BLaER1 (cell line): ENCODE data around the gene AFF1.

Experiments
- H3K27ac ChIP-seq: shearing (Covaris generic); formaldehyde crosslinking; 2 replicates; pipeline ENCODE4 v1.8.1; 2022
- H3K27me3 ChIP-seq: shearing (Covaris generic); formaldehyde crosslinking; 2 replicates; pipeline ENCODE4 v1.8.1; 2022
- H3K36me3 ChIP-seq: shearing (Covaris generic); formaldehyde crosslinking; 2 replicates; pipeline ENCODE4 v1.8.1; 2022
- H3K4me1 ChIP-seq: shearing (Covaris generic); formaldehyde crosslinking; 2 replicates; pipeline ENCODE4 v1.8.1; 2022
- H3K4me2 ChIP-seq: shearing (Covaris generic); formaldehyde crosslinking; 2 replicates; pipeline ENCODE4 v1.8.1; 2022
- H3K4me3 ChIP-seq: shearing (Covaris generic); formaldehyde crosslinking; 2 replicates; pipeline ENCODE4 v1.8.1; 2022
- H3K9ac ChIP-seq: shearing (Covaris generic); formaldehyde crosslinking; 2 replicates; pipeline ENCODE4 v1.8.1; 2022
- H3K9me3 ChIP-seq: shearing (Covaris generic); formaldehyde crosslinking; 2 replicates; pipeline ENCODE4 v1.8.1; 2022
- H4K20me1 ChIP-seq: shearing (Covaris generic); formaldehyde crosslinking; 2 replicates; pipeline ENCODE4 v1.8.1; 2022
- Cebpa-rat ChIP-seq: shearing (Covaris generic); IDR thresholded peaks from 2 replicates; pipeline ENCODE4 v1.8.1; 2022

AFF1 gene

DNA sequence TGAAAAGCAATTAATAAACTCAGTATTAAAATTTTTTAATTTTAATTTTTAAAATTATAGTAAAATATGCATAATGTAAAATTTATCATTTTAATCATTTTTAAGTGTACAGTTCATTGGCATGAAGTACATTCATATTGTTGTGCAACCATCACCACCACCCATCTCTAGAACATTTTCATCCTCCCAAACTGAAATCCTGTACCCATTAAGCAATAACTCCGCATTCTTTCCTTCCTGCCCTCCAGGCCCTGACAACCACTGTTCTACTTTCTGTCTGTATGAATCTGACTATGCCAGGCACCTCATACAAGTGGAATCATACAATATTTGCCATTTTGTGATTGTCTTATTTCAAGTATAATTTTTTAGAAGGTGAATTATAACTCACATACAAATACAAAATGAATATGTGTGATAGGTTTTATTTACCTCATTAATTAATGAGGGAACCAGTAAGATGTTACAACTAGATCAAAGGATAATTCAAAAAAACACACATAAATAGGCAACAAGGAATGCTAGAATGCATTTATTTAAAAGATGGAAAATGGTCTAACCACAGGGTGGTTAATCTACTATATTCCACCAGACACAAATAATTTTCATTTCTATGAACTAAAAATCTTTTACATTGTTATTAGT is 13.1 kb upstream of the AFF1 start:
- Histone ChIP-seq H3K4me2 (no peak overlapping the region), H3K9ac (no peak overlapping the region), H3K27me3 (no peaks in the 10 kb centered on the region), H3K27ac (no peak overlapping the region), H4K20me1 (no peaks in the 10 kb centered on the region), H3K4me3 (no peak overlapping the region), H3K36me3 (peaks cover 28% of the 10 kb centered on the region), H3K4me1 (peaks cover 22% of the 10 kb centered on the region; the same call in 1 of the 2 replicates), H3K9me3 (no peaks in the 10 kb centered on the region)
- no peak for TF ChIP-seq Cebpa-rat

- H3K4me2 ChIP-seq = no peak overlapping the region
- no peak overlapping the region for H3K4me3 ChIP-seq
- H3K27me3 ChIP-seq = no peaks in the 10 kb centered on the region
- no peak overlapping the region for H3K9ac ChIP-seq
- peaks cover 25% of the 10 kb centered on the region for H3K4me1 ChIP-seq
- H3K27ac ChIP-seq = no peak overlapping the region
- no peaks in the 10 kb centered on the region for H3K9me3 ChIP-seq
- H4K20me1 ChIP-seq = no peaks in the 10 kb centered on the region
- peaks cover 28% of the 10 kb centered on the region for H3K36me3 ChIP-seq
- TF ChIP-seq Cebpa-rat = no peak
Measured at GRCh38 chr4:86924811-86925210, 10.0 kb upstream of the AFF1 start.

DNA sequence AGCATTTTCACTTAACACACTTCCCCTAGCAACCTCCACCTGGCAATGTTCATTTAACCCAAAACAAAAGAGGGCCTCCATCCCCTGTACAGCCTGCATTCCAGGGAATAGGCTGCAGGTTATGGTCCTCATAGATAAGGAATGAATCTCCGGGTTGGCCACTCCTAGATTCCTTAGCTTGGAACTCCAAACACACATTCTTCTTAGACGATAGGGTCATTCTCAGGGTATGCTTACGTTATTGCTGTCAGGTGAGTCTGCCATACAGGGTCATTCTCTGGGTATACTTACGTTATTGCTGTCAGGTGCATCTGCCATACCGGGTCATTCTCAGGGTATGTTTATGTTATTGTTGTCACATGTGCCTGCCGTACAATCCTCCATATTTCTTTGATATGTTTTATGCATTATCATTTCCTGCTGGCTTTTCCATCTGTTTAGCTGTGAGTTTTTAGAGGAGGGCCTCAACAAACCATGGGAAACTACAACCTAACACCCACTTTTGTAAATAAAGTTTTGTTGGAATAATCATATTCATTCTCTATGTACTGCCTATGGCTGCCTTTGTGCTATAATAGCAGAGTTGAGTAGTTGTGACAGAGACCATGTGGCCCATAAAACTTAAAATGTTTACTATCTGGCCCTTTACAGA is 8.2 kb upstream of the AFF1 start:
- H3K4me2 ChIP-seq = no peak overlapping the region

DNA sequence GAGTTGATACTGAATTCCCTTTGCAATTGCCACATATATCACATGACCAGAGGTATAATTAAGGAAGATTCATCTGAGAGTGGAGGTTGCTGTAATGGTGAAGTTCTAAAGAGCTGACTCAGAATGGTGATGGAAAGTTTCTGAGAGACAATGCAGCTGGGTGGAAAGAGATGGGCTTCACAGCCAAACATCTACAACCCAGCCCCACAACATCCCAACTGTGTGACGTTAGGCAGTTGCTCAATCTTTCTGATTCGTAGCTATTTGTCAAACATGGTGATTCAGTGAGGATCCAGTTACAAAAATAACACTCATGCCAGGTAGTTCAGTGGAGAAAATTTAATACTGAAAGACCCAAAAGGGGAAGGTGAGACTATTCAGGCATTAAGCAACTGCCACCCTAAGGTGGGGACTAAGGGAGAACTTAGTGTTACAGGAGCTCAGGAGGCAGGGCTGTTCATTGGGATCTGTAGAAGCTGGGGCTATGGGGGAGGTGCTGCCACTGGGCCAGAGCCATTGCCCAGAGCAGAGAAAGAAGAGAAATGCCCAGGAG is 6.9 kb upstream of the AFF1 start:
- Histone ChIP-seq H3K27me3 (no peaks in the 10 kb centered on the region), H3K4me3 (no peak overlapping the region), H3K27ac (no peak overlapping the region), H3K9ac (no peak overlapping the region), H4K20me1 (no peaks in the 10 kb centered on the region), H3K4me2 (peak overlapping the region; percentile 40), H3K4me1 (peaks cover 22% of the 10 kb centered on the region), H3K9me3 (no peaks in the 10 kb centered on the region), H3K36me3 (peaks cover 37% of the 10 kb centered on the region)
- no peak for TF ChIP-seq Cebpa-rat

More for the DNA sequence above, 8.2 kb upstream of the AFF1 start:
- Histone ChIP-seq H3K4me1 (peaks cover 22% of the 10 kb centered on the region), H3K27ac (no peak overlapping the region), H4K20me1 (no peaks in the 10 kb centered on the region), H3K9me3 (no peaks in the 10 kb centered on the region), H3K4me3 (no peak overlapping the region), H3K9ac (no peak overlapping the region), H3K27me3 (no peaks in the 10 kb centered on the region), H3K36me3 (peaks cover 35% of the 10 kb centered on the region)
- no peak for TF ChIP-seq Cebpa-rat

DNA sequence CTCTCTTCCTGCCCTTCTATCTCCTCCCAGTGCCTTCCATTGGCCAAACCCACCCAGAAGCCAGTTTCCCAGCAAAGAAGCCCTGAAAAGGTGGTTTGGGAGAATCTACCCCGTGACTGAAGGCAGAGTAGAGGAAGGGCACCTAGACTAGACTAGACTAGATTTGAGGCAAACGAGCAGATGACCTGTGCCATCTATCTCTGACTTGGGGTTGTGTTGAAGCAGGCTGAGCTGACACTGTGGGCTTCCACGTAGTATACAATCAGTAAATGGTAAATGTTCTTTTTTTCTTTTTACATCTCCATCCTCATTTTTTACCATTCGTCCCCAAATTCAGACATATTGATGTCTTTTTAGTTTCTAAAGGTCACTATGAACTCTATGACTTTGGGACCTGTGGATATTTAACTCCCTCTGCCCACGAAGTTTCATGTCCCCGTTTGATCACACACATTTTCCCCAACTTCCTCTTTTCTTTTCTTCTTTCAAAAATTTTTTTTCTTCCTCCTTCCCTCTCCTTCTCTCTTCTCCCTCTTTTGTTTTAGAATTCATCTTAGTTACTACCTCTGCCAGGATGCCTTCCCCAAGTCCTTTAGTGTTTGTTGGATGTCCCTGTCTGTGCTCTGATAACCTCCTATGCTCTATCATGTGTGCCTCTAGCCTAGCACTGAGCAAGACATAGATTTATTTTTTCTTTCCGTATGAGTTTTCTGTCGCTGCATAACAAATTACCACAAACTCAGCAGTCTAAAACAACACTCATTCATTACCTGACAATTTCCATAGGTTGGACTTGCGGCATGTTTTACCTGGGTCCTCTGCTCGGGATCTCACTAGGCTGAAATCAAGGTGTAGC is 6.2 kb upstream of the AFF1 start:
- Histone ChIP-seq H4K20me1 (no peaks in the 10 kb centered on the region), H3K9ac (no peak overlapping the region), H3K4me1 (peaks cover 28% of the 10 kb centered on the region), H3K4me3 (no peak overlapping the region), H3K9me3 (no peaks in the 10 kb centered on the region), H3K36me3 (peaks cover 34% of the 10 kb centered on the region), H3K27me3 (no peaks in the 10 kb centered on the region), H3K27ac (no peak overlapping the region), H3K4me2 (peak overlapping the region; percentile 40)
- TF ChIP-seq Cebpa-rat = no peak

DNA sequence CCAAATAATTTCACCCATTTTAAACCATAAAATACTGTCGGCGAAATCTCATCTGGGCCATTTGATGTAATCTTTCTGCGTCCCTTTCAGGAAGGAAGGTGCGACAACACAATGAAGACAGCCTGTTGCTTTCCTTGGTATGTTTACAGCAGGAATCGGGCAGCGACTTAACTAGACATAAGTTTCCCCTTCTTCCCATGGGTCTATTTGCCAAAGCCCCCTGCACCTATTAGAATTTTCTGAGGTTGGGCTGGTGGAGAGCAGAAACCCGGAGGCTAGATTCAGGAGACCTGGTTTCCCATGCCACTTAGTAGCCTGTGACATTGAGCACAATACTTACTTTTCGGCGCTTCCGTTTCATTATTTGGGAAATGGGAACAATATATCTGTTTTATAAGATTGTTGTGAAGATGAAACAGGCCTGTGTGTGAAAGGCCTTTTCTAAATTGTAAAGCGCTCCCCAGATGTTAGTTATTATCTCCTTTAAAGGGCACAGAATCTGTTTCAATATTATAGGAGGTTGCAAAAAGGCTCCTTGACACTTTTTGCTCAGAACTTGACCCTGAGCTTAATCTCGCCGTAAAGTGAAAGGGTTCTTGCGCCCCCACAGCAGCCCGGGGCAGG is 552 bp upstream of the AFF1 start:
- no peak for TF ChIP-seq Cebpa-rat
- Histone ChIP-seq H3K4me3 (peak overlapping the region; percentile 95), H3K27me3 (no peaks in the 10 kb centered on the region), H3K27ac (peak overlapping the region; percentile 91), H3K4me1 (peaks cover 30% of the 10 kb centered on the region), H3K4me2 (peak overlapping the region; percentile 94), H3K9ac (peak overlapping the region; percentile 92), H4K20me1 (no peaks in the 10 kb centered on the region), H3K36me3 (peaks cover 14% of the 10 kb centered on the region), H3K9me3 (no peaks in the 10 kb centered on the region)

DNA sequence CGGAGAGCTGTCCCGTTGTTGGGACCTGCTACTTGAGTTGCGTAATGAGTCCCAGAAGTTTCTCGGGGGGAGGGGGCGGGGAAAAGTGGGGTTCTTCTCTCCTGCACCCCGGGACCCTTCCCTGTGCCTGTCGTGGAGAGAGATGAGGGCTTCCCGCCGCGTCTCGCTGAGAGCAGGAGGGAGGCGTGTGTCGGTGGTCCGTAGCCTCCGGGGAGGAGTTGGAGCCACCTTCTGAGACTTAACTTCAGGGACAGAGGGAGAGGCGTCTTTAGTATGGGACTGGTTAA is 698 bp downstream of the AFF1 start:
- Histone ChIP-seq H3K9me3 (no peaks in the 10 kb centered on the region), H3K27me3 (no peaks in the 10 kb centered on the region), H3K27ac (peak overlapping the region; percentile 91), H3K9ac (peak overlapping the region; percentile 92), H3K4me3 (peak overlapping the region; percentile 95), H3K4me2 (peak overlapping the region; percentile 94), H3K36me3 (peaks cover 9% of the 10 kb centered on the region), H4K20me1 (no peaks in the 10 kb centered on the region), H3K4me1 (peaks cover 40% of the 10 kb centered on the region)
- TF ChIP-seq Cebpa-rat = 0 out of 2 replicates have a peak, but pooled peaks have one; percentile 40

GRCh38 chr4:86935853-86936733 is 1.3 kb downstream of the AFF1 start:
- Histone ChIP-seq H3K9ac (peak overlapping the region; percentile 92), H3K4me1 (peaks cover 46% of the 10 kb centered on the region), H3K9me3 (no peaks in the 10 kb centered on the region), H3K27me3 (no peaks in the 10 kb centered on the region), H3K4me3 (peak overlapping the region; percentile 95), H3K36me3 (peaks cover 6% of the 10 kb centered on the region), H3K27ac (peak overlapping the region; percentile 91), H4K20me1 (no peaks in the 10 kb centered on the region), H3K4me2 (peak overlapping the region; percentile 94)
- no peak for TF ChIP-seq Cebpa-rat
